WTC11 (cell line): ENCODE results near the gene CWF19L2. TPM values are rescaled to one million over a fixed set of nuclear protein-coding genes. Genes with fewer than 3 reads are reported as not detected.

Experiments used
- ATAC-seq: fragments of 200-7000 bp; cut with Tn5 transposase; 2 replicates; pipeline ENCODE4 v1.10.0; 2021; ENCODE audit warnings: mild to moderate bottlenecking, moderate library complexity
- CTCF ChIA-PET: fragments of 300-600 bp; sonication (Branson Sonifier 250); formaldehyde crosslinking; loops from one replicate; lab custom pipeline; 2021; ENCODE audit warnings: antibody characterized with exemption; lab: Charles Lee
- POLR2A ChIA-PET: fragments of 350-600 bp; sonication (Branson Sonifier 250); formaldehyde crosslinking; loops from one replicate; lab custom pipeline; 2021; ENCODE audit warnings: antibody characterized with exemption; lab: Charles Lee
- DNase-seq: peaks from one replicate; pipeline ENCODE4 v3.0.0; 2021; ENCODE audit warnings: low spot score
- H3K27ac Mint-ChIP-seq: 2 replicates; pipeline ENCODE4 v1.8.0; 2021; ENCODE audit warnings: mixed read lengths
- H3K27me3 Mint-ChIP-seq: 2 replicates; pipeline ENCODE4 v1.8.0; 2021; ENCODE audit warnings: low read depth, mild to moderate bottlenecking, moderate library complexity, mixed read lengths
- H3K36me3 Mint-ChIP-seq: 2 replicates; pipeline ENCODE4 v1.8.0; 2021; ENCODE audit warnings: mixed read lengths
- H3K4me1 Mint-ChIP-seq: 2 replicates; pipeline ENCODE4 v1.8.0; 2022; ENCODE audit warnings: mixed read lengths
- H3K4me3 Mint-ChIP-seq: 2 replicates; pipeline ENCODE4 v1.8.0; 2021; ENCODE audit warnings: mild to moderate bottlenecking, moderate library complexity, mixed read lengths
- H3K9me3 Mint-ChIP-seq: 2 replicates; pipeline ENCODE4 v1.8.0; 2021; ENCODE audit warnings: mixed read lengths
- ATF1 ChIP-seq: sonication (generic); formaldehyde crosslinking; IDR thresholded peaks from 2 replicates; pipeline ENCODE4 v1.8.1; 2023; ENCODE audit warnings: mild to moderate bottlenecking, moderate library complexity, missing genetic modification reagents
- ATF3 ChIP-seq: sonication (generic); formaldehyde crosslinking; conservative IDR thresholded peaks from 2 replicates; pipeline ENCODE4 v1.8.1; 2022; ENCODE audit warnings: mild to moderate bottlenecking, missing genetic modification reagents
- CBFB ChIP-seq: sonication (generic); formaldehyde crosslinking; IDR thresholded peaks from 2 replicates; pipeline ENCODE4 v1.8.1; 2022; ENCODE audit warnings: mild to moderate bottlenecking, low read depth, missing genetic modification reagents
- CDX4 ChIP-seq: fragments of 250-450 bp; sonication (Bioruptor Pico); IDR thresholded peaks from 2 replicates; pipeline ENCODE4 v1.9.0; 2021; ENCODE audit warnings: moderate library complexity, mild to moderate bottlenecking, inconsistent platforms, borderline replicate concordance
- CREM ChIP-seq: sonication (generic); formaldehyde crosslinking; IDR thresholded peaks from 2 replicates; pipeline ENCODE4 v1.8.1; 2022; ENCODE audit warnings: mild to moderate bottlenecking, missing genetic modification reagents, moderate library complexity
- E2F4 ChIP-seq: sonication (generic); formaldehyde crosslinking; IDR thresholded peaks from 2 replicates; pipeline ENCODE4 v1.8.1; 2022; ENCODE audit warnings: low read depth, mild to moderate bottlenecking, moderate library complexity, missing genetic modification reagents, borderline replicate concordance
- GABPB1 ChIP-seq: sonication (generic); formaldehyde crosslinking; IDR thresholded peaks from 2 replicates; pipeline ENCODE4 v1.8.1; 2023; ENCODE audit warnings: mild to moderate bottlenecking, missing genetic modification reagents
- GRHL2 ChIP-seq: fragments of 250-450 bp; sonication (Bioruptor Pico); IDR thresholded peaks from 2 replicates; pipeline ENCODE4 v1.8.0; 2022; ENCODE audit warnings: mild to moderate bottlenecking, moderate library complexity; ENCODE audit not compliant: insufficient replicate concordance, severe bottlenecking
- IRF1 ChIP-seq: sonication (generic); formaldehyde crosslinking; IDR thresholded peaks from 2 replicates; pipeline ENCODE4 v1.8.0; 2023; ENCODE audit warnings: missing genetic modification reagents
- JAZF1 ChIP-seq: fragments of 250-450 bp; sonication (Bioruptor Pico); IDR thresholded peaks from 2 replicates; pipeline ENCODE4 v1.9.0; 2021; ENCODE audit warnings: moderate library complexity, mild to moderate bottlenecking, inconsistent platforms
- KAT7 ChIP-seq: sonication (generic); formaldehyde crosslinking; IDR thresholded peaks from 2 replicates; pipeline ENCODE4 v1.8.1; 2023; ENCODE audit warnings: missing genetic modification reagents, mild to moderate bottlenecking, borderline replicate concordance
- MAX ChIP-seq: sonication (generic); formaldehyde crosslinking; IDR thresholded peaks from 2 replicates; pipeline ENCODE4 v1.8.0; 2022; ENCODE audit warnings: mild to moderate bottlenecking, missing genetic modification reagents
- MLX ChIP-seq: sonication (generic); formaldehyde crosslinking; IDR thresholded peaks from 2 replicates; pipeline ENCODE4 v1.8.1; 2023; ENCODE audit warnings: mild to moderate bottlenecking, missing genetic modification reagents, moderate library complexity
- NFATC4 ChIP-seq: fragments of 250-450 bp; sonication (Bioruptor Pico); IDR thresholded peaks from 2 replicates; pipeline ENCODE4 v1.9.0; 2021; ENCODE audit warnings: mild to moderate bottlenecking
- NFE2L1 ChIP-seq: sonication (generic); formaldehyde crosslinking; IDR thresholded peaks from 2 replicates; pipeline ENCODE4 v1.8.1; 2023; ENCODE audit warnings: missing genetic modification reagents
- NR3C1 ChIP-seq: sonication (generic); formaldehyde crosslinking; conservative IDR thresholded peaks from 2 replicates; pipeline ENCODE4 v1.8.1; 2023; ENCODE audit warnings: low read depth, mild to moderate bottlenecking, missing genetic modification reagents
- PRRX2 ChIP-seq: fragments of 250-450 bp; sonication (Bioruptor Pico); IDR thresholded peaks from 2 replicates; pipeline ENCODE4 v1.8.0; 2021; ENCODE audit warnings: mild to moderate bottlenecking
- RELA ChIP-seq: sonication (generic); formaldehyde crosslinking; IDR thresholded peaks from 2 replicates; pipeline ENCODE4 v1.8.1; 2022; ENCODE audit warnings: missing genetic modification reagents, mild to moderate bottlenecking, borderline replicate concordance
- SMAD4 ChIP-seq: sonication (generic); formaldehyde crosslinking; IDR thresholded peaks from 2 replicates; pipeline ENCODE4 v1.8.0; 2022; ENCODE audit warnings: mild to moderate bottlenecking, missing genetic modification reagents
- SP1 ChIP-seq: sonication (generic); formaldehyde crosslinking; conservative IDR thresholded peaks from 2 replicates; pipeline ENCODE4 v1.8.1; 2022; ENCODE audit warnings: missing genetic modification reagents
- ZNF317 ChIP-seq: sonication (generic); formaldehyde crosslinking; IDR thresholded peaks from 2 replicates; pipeline ENCODE4 v1.8.1; 2023; ENCODE audit warnings: low read depth, mild to moderate bottlenecking, moderate library complexity, missing genetic modification reagents, borderline replicate concordance
- ZNF396 ChIP-seq: fragments of 250-450 bp; sonication (Bioruptor Pico); IDR thresholded peaks from 2 replicates; pipeline ENCODE4 v1.8.0; 2021; ENCODE audit warnings: mild to moderate bottlenecking, moderate library complexity, borderline replicate concordance
- ZNF512 ChIP-seq: sonication (generic); formaldehyde crosslinking; IDR thresholded peaks from 2 replicates; pipeline ENCODE4 v1.8.1; 2022; ENCODE audit warnings: missing genetic modification reagents, borderline replicate concordance
- ZNF532 ChIP-seq: fragments of 250-450 bp; sonication (Bioruptor Pico); IDR thresholded peaks from 2 replicates; pipeline ENCODE4 v1.9.0; 2021; ENCODE audit warnings: mild to moderate bottlenecking, borderline replicate concordance
- ZNF671 ChIP-seq: fragments of 250-450 bp; sonication (Bioruptor Pico); IDR thresholded peaks from 2 replicates; pipeline ENCODE4 v1.8.0; 2021; ENCODE audit warnings: mild to moderate bottlenecking
- total RNA-seq: library from RNA; stranded (reverse); gene quantifications from 3 replicates; pipeline ENCODE4 v1.2.3, GENCODE V29; 2021

The CWF19L2 gene
- total RNA-seq, 1 experiment from 2014 or later: 16.2 TPM

GRCh38 chr11:107329164-107329563, 128.5 kb downstream of the CWF19L2 start:
- ATAC-seq (no peak), DNase-seq (no peak)
- H3K4me3 Mint-ChIP-seq: no peak overlapping the region
- H3K27me3 Mint-ChIP-seq: no peaks in the 10 kb centered on the region
- ChIA-PET POLR2A (no interaction called here), CTCF (no interaction called here)
- no peak overlapping the region for H3K27ac Mint-ChIP-seq
- H3K36me3 Mint-ChIP-seq: peaks cover 6% of the 10 kb centered on the region
- no peaks in the 10 kb centered on the region for H3K9me3 Mint-ChIP-seq
- no peak for TF ChIP-seq CDX4
- TF ChIP-seq ATF3: no peak
- no peak for TF ChIP-seq GRHL2 (CRISPR knock-in tag)
- no peak for TF ChIP-seq GABPB1 (CRISPR knock-in tag)
- peaks cover 5% of the 10 kb centered on the region for H3K4me1 Mint-ChIP-seq

- H3K4me3 Mint-ChIP-seq: no peak overlapping the region
- H3K4me1 Mint-ChIP-seq: no peaks in the 10 kb centered on the region
- no peak overlapping the region for H3K27ac Mint-ChIP-seq
- no peak for TF ChIP-seq CREM (CRISPR knock-in tag)
- no peak for TF ChIP-seq E2F4 (CRISPR knock-in tag)
- TF ChIP-seq CBFB: no peak
- TF ChIP-seq IRF1: no peak
- TF ChIP-seq RELA (CRISPR knock-in tag): no peak
- TF ChIP-seq ATF3: no peak
- no peak for TF ChIP-seq ZNF317 (CRISPR knock-in tag)
- TF ChIP-seq NFATC4: no peak
- TF ChIP-seq NR3C1: no peak
- TF ChIP-seq ZNF396 (CRISPR knock-in tag): no peak
- no peak for TF ChIP-seq PRRX2
- no peak for TF ChIP-seq JAZF1 (CRISPR knock-in tag)
- TF ChIP-seq MLX: no peak
- no peak for TF ChIP-seq ZNF671 (CRISPR knock-in tag)
- TF ChIP-seq KAT7 (CRISPR knock-in tag): no peak
- no peak for TF ChIP-seq NFE2L1 (CRISPR knock-in tag)
- TF ChIP-seq ATF1: no peak
- H3K36me3 Mint-ChIP-seq: peaks cover 21% of the 10 kb centered on the region
- no peaks in the 10 kb centered on the region for H3K27me3 Mint-ChIP-seq
- no peak for DNase-seq
- ChIA-PET CTCF (no interaction called here), POLR2A (interaction anchor here (0.7 kb wide), 1 partner anchor 127 kb away, joined by 5 read pairs; no protein-coding TSS in a partner anchor)
- H3K9me3 Mint-ChIP-seq: peaks cover 30% of the 10 kb centered on the region
- no peak for ATAC-seq
These were observed 141.2 kb downstream of the CWF19L2 start for GRCh38 chr11:107316426-107316825.

- peaks cover 20% of the 10 kb centered on the region for H3K36me3 Mint-ChIP-seq
- POLR2A ChIA-PET: no interaction called here
- no peaks in the 10 kb centered on the region for H3K4me1 Mint-ChIP-seq
- no peak for TF ChIP-seq ZNF396 (CRISPR knock-in tag)
- no peak for TF ChIP-seq SMAD4 (CRISPR knock-in tag)
- no peak for TF ChIP-seq ZNF532 (CRISPR knock-in tag)
- TF ChIP-seq MAX (CRISPR knock-in tag): no peak
- no peak for TF ChIP-seq ZNF512 (CRISPR knock-in tag)
- TF ChIP-seq SP1 (CRISPR knock-in tag): no peak
These were observed 149.6 kb downstream of the CWF19L2 start for GRCh38 chr11:107307991-107308390.

More at GRCh38 chr11:107307991-107308390, 149.6 kb downstream of the CWF19L2 start:
- no peak overlapping the region for H3K27ac Mint-ChIP-seq
- CTCF ChIA-PET: no interaction called here
- H3K9me3 Mint-ChIP-seq: peaks cover 12% of the 10 kb centered on the region
- ATAC-seq (no peak), DNase-seq (no peak)
- H3K27me3 Mint-ChIP-seq: no peaks in the 10 kb centered on the region
- H3K4me3 Mint-ChIP-seq: no peak overlapping the region
